GM21381 (cell line): ENCODE results near the gene EDAR.

ENCODE experiments used
- ATAC-seq: cut with Tn5 transposase; IDR thresholded peaks from one replicate; pipeline ENCODE4 v1.9.1; 2021; ENCODE audit warnings: mild to moderate bottlenecking, moderate library complexity; ENCODE audit not compliant: unreplicated experiment

The EDAR gene

DNA sequence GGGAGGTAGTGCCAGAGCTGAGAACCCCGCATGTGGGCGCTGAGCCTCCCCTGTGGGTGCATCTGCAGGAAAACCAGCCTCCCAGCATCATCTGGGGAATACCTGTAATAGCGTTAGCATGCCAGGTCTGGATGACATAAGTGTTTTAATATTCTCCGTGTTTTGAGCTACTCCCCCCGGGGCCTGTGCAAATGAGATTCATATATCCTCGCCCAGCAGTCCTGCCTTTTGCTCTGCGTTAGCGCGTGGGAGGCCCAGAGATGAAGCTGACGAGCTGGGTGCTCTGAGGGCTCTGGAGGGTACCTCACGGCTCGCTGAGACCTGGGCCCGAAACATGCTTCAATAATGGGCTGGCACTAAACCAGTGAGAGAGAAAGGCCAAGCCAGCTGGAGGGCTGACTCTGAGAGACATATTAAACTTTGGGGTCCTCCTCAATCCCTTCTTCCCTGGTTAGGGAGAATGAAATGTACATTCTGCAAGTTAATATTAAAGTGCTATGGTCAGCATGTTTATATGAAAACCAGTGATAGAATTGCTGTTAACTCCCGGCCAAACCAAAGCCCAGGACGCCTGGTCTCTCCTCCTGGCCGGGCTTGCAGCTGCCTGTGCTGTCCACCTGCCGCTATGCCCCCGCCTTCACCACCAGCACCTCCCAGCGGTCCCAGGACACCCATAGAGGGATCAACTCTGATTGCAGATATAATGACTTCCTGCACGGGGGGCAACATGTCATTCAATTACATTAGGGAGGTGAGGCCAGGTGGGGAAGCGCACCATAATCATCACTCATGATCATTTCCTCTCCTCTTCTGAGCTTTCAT, 77.0 kb downstream of the EDAR start:
- ATAC-seq: no peak

- no peak for ATAC-seq
Observed at GRCh38 chr2:108911401-108911800, 77.6 kb downstream of the EDAR start.

DNA sequence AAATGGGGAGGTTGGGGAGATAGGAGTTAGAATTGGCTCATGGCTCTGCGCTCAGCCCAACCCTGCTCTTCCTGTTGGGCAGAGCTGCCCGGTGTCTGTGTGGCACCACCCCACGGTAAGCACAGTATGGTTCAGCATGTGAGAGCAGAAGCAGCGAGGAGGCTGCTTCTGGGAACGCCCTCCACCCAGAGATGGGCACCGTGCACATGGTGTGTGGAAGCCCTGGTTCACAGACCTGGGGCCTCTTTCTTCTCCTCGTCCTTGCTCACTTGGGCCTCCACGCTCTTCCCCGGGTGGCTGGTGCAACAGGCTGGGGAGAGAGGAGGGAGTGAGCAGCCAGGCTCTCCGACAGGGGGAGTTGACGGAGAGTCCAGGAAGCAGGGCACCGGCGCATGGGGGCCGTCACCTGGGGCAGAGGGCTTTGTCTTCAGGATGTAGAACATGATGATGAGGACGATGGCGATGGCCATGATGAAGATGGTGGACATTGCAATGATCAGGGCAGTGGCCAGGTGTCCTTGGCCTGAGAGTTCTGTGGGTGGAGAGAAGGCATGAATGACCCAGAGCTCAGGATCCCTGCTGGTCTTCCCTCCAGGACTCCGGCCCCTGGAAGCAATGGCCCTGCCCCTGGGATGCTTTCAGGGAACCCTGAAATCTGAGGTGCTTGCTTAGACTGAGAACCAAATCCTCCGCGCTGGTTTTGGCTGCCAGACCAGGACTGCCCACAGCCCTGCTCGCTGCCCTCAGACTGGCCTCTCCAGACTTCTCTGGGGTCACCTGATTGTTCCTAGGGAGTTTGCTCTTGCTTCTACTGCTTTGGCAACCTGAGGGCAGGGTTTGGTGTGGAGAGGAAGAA, 78.3 kb downstream of the EDAR start:
- ATAC-seq: no peak

- ATAC-seq: no peak
Observed at GRCh38 chr2:108910011-108910431, 79.0 kb downstream of the EDAR start.

- no peak for ATAC-seq
Observed at GRCh38 chr2:108909275-108909823, 79.7 kb downstream of the EDAR start.

DNA sequence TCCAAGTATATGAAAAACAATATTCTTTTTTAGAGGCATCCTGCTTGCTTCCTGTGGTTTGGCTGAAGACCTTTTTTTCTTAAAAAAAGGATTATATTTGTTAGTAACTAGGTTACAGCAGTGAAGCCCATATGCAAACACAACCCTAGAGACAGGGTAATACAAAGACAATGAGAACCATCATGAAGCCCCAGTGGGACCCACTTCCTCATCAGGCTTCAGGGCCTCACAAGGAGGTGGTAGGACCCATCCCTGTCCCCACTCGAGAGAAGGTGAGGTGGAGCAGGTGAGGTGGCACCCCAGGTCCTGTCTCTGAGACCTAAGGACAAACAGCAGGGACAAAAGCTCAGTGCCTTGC, 80.3 kb downstream of the EDAR start:
- ATAC-seq: no peak

DNA sequence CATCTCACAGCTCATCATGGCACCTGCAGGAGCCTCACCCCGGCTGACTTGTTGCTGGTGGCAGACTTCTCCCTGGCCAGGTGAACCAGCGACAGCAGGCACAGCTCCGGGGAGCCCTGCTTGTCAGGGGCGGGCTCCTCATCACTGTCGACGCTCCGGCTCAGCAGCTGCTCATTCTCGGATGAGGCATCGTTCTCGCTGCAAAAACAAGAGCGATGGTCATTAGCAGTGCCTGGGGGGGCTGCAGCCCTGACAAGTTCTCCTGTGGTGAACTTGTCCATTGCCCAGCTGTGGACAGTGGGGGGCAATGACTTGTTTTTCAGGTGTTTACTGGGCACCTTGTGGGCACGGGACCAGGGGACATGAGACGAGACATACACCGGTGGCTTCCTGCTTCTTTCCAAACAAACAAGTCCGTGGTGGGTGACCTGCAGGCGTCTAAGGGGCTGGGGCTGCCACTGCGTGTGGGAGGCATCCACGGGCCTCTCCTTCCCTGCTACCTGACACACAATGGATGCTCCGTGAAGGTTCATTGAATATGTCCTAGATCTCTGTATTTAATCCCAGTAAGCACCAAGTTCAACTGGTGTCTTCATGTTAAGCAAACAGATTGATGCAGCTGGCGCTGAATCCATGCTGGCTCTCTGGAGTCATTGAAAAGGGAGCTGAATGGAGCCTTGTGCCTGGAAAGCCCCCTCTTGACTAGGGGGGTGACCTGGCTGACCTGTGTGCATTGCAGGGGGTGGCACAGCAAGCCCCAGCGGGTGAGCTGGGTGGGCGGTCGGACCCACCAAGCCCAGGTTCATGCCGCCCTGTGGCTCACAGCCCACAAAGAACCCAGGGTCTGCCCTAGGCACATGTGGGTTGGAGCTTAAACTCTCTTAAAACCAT, 81.0 kb downstream of the EDAR start:
- no peak for ATAC-seq

DNA sequence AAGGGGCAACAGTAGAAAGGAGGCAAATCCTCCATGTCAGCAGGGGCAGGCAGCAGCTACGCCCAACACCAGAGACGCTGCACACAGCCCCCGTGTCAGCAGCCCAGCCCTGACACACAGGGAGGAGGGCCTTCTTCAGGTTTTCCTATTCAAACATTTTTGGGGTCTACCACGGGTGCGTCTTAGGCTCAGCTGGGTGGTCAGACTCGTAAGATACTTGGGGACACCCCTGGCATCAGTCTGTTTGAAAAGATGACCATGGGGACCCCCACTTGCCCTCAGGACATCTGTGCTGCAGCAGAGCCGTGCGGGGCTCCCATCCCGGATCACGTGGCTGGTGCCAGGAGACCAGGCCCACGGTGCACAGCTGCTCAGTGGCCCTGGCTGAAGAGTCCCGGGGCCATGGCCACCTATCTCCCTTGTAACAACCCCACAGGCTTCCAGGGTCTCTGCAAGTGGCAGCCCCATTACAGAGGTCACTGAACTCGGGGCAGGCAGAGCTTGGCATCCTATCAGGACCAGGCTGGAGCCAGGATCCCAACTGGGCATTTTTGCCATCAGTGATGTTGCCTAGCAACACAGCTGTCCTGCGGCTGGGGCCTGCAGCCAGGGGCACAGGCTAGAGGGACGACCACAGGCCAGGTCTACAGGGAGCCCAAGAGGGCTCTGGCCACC, 82.5 kb downstream of the EDAR start:
- ATAC-seq: no peak

DNA sequence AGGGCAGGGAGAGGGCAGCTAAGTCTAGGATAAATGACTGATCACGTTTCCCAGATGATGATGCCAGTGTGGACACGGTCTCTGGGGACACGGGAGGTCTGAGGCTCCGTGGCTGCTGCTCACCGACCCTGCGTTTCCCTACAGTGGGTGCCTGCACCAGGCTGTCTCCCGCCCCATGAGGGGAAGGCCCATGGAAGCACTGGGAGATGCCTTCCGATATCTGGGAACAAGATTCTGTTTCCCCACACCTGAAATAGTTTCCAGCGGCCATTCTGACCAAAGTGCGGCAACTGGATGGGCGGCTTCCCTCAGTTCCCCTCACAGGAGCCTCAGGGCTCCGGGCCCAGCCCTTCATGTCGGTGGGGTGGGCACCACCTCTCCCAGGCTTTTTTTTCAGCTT, 83.1 kb downstream of the EDAR start:
- no peak for ATAC-seq

DNA sequence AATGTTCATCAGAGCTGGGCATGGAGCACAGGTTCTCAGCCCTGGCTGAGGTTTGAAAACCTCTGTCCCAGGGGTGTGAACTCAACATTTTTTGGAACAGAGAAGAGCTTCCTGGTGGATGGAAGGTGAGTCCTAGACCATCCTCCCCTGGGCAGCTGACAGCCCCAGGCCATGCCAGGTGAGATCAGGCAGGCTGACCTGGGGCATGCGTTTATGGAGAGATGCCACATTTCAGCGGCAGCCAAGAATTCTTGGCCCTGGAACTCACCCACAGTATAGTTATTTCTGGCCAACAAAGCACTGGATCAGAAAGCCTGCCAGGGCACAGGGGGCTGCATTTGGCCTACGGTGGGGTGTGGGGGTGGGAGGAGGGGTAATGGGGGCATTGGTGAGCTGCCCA, 83.8 kb downstream of the EDAR start:
- no peak for ATAC-seq

- no peak for ATAC-seq
Observed at GRCh38 chr2:108904680-108905079, 84.3 kb downstream of the EDAR start.

GRCh38 chr2:108898315-108899082, 90.5 kb downstream of the EDAR start:
- no peak for ATAC-seq

DNA sequence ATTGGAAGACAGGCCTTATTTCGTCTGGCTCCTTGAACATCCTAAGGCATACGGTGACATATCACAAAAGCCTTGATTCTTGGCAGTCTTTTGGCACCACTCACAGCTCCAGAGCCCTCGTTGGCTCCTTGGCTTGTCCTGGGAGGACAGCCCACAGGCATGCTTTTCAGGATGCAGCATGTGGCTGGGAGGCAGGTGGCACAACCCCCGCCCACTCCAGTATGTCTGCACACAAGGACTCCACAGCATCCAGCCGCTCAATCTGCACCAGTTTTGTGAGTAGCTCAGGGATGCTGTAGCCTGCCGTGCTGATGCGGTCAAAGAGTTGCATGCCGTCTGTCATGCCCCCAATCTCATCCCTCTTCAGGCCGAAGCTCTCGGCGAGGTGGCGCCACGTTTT, 92.3 kb downstream of the EDAR start:
- ATAC-seq: no peak

DNA sequence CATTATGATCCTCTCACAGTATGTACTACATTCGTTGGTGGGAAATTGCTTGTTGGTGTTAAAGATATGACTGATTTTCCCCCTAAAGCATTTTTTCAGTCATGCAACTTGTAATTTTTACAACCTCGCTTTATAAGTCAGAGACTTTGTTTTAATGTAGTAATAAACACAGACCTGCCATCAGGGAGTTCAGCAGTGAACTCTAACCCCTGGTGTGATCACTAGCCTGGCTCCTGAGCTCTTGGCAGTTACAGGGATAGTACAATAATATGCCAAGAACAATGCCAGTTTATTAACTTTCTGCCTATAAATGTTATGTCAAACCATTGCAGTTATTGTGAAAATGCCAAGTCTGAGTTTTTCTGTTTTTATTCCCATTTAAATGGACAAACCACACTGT, 93.8 kb downstream of the EDAR start:
- no peak for ATAC-seq

DNA sequence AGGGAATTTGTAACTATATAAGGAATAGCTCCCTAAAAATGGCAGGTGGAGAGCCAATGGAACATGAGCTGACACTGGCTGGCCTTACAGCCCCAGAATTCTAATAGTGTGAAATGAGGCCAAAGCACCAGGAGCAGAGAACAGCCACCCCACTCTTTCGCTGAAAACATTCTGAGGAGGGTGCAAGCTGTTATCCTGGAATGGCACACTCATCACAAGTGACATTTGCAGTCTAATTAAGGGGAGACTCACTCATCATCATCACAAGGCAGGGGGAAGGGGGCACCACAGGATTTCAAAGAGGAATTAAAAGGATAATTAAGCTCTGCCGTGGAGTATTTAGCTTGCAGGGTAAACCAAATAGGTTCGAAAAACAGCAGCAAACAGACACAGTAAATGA, 94.3 kb downstream of the EDAR start:
- no peak for ATAC-seq

GRCh38 chr2:108893277-108893676, 95.7 kb downstream of the EDAR start:
- no peak for ATAC-seq

DNA sequence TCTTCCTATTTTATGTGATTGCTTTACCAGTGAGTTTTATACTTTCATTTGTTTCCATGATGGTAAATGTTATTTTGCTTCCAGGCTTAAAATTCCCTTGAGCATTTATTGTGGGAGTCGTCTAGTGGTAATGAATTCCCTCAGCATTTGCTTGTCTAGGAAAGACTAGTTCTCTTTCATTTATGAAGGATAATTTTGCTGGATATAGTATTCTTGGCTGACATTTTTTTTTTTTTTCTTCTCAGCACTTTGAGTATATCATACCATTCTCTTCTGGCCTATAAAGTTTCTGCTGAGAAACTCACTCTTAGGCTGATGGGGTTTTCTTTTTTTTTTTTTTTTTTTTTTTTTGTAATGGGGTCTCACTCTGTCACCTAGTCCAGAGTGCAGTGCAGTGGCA, 99.1 kb downstream of the EDAR start:
- no peak for ATAC-seq

DNA sequence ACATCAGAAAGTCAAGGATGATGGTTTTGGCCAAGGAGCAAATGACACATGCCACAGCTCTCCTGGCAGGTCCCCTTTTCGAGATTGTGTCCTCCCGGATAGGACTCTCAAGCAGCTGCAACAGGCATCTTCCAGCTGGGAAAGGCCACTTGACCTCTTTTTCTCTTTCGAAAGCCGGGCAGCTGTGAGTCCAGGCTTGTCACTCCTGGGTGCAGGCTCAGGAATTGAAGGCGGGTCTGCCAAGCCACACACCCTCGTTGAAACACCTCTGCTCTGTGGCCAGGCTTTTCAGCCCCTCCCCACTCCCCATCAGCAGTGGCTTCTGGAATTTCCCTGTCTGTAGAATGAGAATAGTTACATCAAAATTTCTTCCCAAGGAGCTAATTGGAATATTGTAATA, 104.4 kb downstream of the EDAR start:
- ATAC-seq: no peak

- ATAC-seq: no peak
Observed at GRCh38 chr2:108878276-108878675, 110.7 kb downstream of the EDAR start.

GRCh38 chr2:108877506-108877905, 111.5 kb downstream of the EDAR start:
- no peak for ATAC-seq
